Adrenal gland (tissue), 5 donors: ENCODE data around the gene RPS27.

Experiments
- CTCF ChIP-seq, 6 experiments: fragments of 450-650 bp in 4 of 6; fragments of 200-600 bp in 2 of 6; sonication (generic) in 1 of 6; IDR thresholded peaks; 1 replicate in 5 of 6; 2 replicates in 1 of 6; pipeline versions ENCODE4 v1.5.1 to v1.8.0; 2016 to 2021; ENCODE audit warnings: antibody characterized with exemption in 6 of 6, mild to moderate bottlenecking in 2 of 6, moderate library complexity in 1 of 6
- POLR2A ChIP-seq, 2 donors: fragments of 450-650 bp; IDR thresholded peaks; one replicate each; pipeline ENCODE4 v1.6.1; 2017; ENCODE audit warnings: antibody characterized with exemption in 2 of 2, mild to moderate bottlenecking in 2 of 2, moderate library complexity in 1 of 2
- donor health status: DM: no; HTN: no; CAD: no.

- TF ChIP-seq CTCF (IDR thresholded peaks at IDR 0.05) = peak in 1 of 6 experiments; percentile 12
- peak; percentile 82 to 84 for TF ChIP-seq POLR2A (IDR thresholded peaks at IDR 0.05)
These were observed 13.0 kb upstream of the RPS27 start, which contains the start of gene JTB for GRCh38 chr1:153977250-153978240.
